WTC11 (cell line): ENCODE results near the gene SOD2. TPM values are rescaled to one million over a fixed set of nuclear protein-coding genes. Genes with fewer than 3 reads are reported as not detected.

Experiments
- ATAC-seq: fragments of 200-7000 bp; cut with Tn5 transposase; 2 replicates; pipeline ENCODE4 v1.10.0; 2021; ENCODE audit warnings: mild to moderate bottlenecking, moderate library complexity
- CTCF ChIA-PET: fragments of 300-600 bp; sonication (Branson Sonifier 250); formaldehyde crosslinking; loops from one replicate; lab custom pipeline; 2021; ENCODE audit warnings: antibody characterized with exemption; lab: Charles Lee
- POLR2A ChIA-PET: fragments of 350-600 bp; sonication (Branson Sonifier 250); formaldehyde crosslinking; loops from one replicate; lab custom pipeline; 2021; ENCODE audit warnings: antibody characterized with exemption; lab: Charles Lee
- DNase-seq: peaks from one replicate; pipeline ENCODE4 v3.0.0; 2021; ENCODE audit warnings: low spot score
- H3K27ac Mint-ChIP-seq: 2 replicates; pipeline ENCODE4 v1.8.0; 2021; ENCODE audit warnings: mixed read lengths
- H3K27me3 Mint-ChIP-seq: 2 replicates; pipeline ENCODE4 v1.8.0; 2021; ENCODE audit warnings: low read depth, mild to moderate bottlenecking, moderate library complexity, mixed read lengths
- H3K36me3 Mint-ChIP-seq: 2 replicates; pipeline ENCODE4 v1.8.0; 2021; ENCODE audit warnings: mixed read lengths
- H3K4me1 Mint-ChIP-seq: 2 replicates; pipeline ENCODE4 v1.8.0; 2022; ENCODE audit warnings: mixed read lengths
- H3K4me3 Mint-ChIP-seq: 2 replicates; pipeline ENCODE4 v1.8.0; 2021; ENCODE audit warnings: mild to moderate bottlenecking, moderate library complexity, mixed read lengths
- H3K9me3 Mint-ChIP-seq: 2 replicates; pipeline ENCODE4 v1.8.0; 2021; ENCODE audit warnings: mixed read lengths
- CBFB ChIP-seq: sonication (generic); formaldehyde crosslinking; IDR thresholded peaks from 2 replicates; pipeline ENCODE4 v1.8.1; 2022; ENCODE audit warnings: mild to moderate bottlenecking, low read depth, missing genetic modification reagents
- ELF4 ChIP-seq: sonication (generic); formaldehyde crosslinking; IDR thresholded peaks from 2 replicates; pipeline ENCODE4 v1.8.1; 2022; ENCODE audit warnings: low read depth, mild to moderate bottlenecking, moderate library complexity, missing genetic modification reagents
- EMX1 ChIP-seq: fragments of 250-450 bp; sonication (Bioruptor Pico); IDR thresholded peaks from 2 replicates; pipeline ENCODE4 v1.8.0; 2021; ENCODE audit warnings: mild to moderate bottlenecking
- ESRRA ChIP-seq: sonication (generic); formaldehyde crosslinking; IDR thresholded peaks from 2 replicates; pipeline ENCODE4 v1.8.1; 2022; ENCODE audit warnings: mild to moderate bottlenecking, missing genetic modification reagents, borderline replicate concordance
- FOXP1 ChIP-seq: sonication (generic); formaldehyde crosslinking; IDR thresholded peaks from 2 replicates; pipeline ENCODE4 v1.8.0; 2022; ENCODE audit warnings: missing genetic modification reagents, mild to moderate bottlenecking, moderate library complexity, borderline replicate concordance
- GTF2I ChIP-seq: fragments of 250-450 bp; sonication (Bioruptor Pico); conservative IDR thresholded peaks from 2 replicates; pipeline ENCODE4 v1.4.0; 2021; ENCODE audit warnings: mild to moderate bottlenecking
- NR2C2 ChIP-seq: sonication (generic); formaldehyde crosslinking; IDR thresholded peaks from 2 replicates; pipeline ENCODE4 v1.8.0; 2022; ENCODE audit warnings: mild to moderate bottlenecking, missing genetic modification reagents
- PRRX2 ChIP-seq: fragments of 250-450 bp; sonication (Bioruptor Pico); IDR thresholded peaks from 2 replicates; pipeline ENCODE4 v1.8.0; 2021; ENCODE audit warnings: mild to moderate bottlenecking
- SOX15 ChIP-seq: fragments of 250-450 bp; sonication (Bioruptor Pico); IDR thresholded peaks from 2 replicates; pipeline ENCODE4 v1.9.0; 2021; ENCODE audit warnings: mild to moderate bottlenecking
- TCF7 ChIP-seq: sonication (generic); formaldehyde crosslinking; IDR thresholded peaks from 2 replicates; pipeline ENCODE4 v1.8.0; 2022; ENCODE audit warnings: mild to moderate bottlenecking, low read depth, missing genetic modification reagents, moderate library complexity
- TP53 ChIP-seq: sonication (generic); formaldehyde crosslinking; IDR thresholded peaks from 2 replicates; pipeline ENCODE4 v1.8.1; 2023; ENCODE audit warnings: mild to moderate bottlenecking, missing genetic modification reagents
- USF2 ChIP-seq: sonication (generic); formaldehyde crosslinking; IDR thresholded peaks from 2 replicates; pipeline ENCODE4 v1.8.1; 2023; ENCODE audit warnings: mild to moderate bottlenecking, missing genetic modification reagents, moderate library complexity
- ZNF416 ChIP-seq: fragments of 250-450 bp; sonication (Bioruptor Pico); IDR thresholded peaks from 2 replicates; pipeline ENCODE4 v1.9.0; 2021; ENCODE audit warnings: mild to moderate bottlenecking, inconsistent platforms
- ZNF425 ChIP-seq: fragments of 250-450 bp; sonication (Bioruptor Pico); conservative IDR thresholded peaks from 2 replicates; pipeline ENCODE4 v1.9.0; 2021; ENCODE audit warnings: mild to moderate bottlenecking
- total RNA-seq: library from RNA; stranded (reverse); gene quantifications from 3 replicates; pipeline ENCODE4 v1.2.3, GENCODE V29; 2021
- TF ChIP-seq, protein P1 (sequence below): fragments of 250-450 bp; sonication (Bioruptor Pico); IDR thresholded peaks from 2 replicates; pipeline ENCODE4 v1.9.0; 2021; ENCODE audit warnings: mild to moderate bottlenecking
- TF ChIP-seq, protein P2 (sequence below): sonication (generic); formaldehyde crosslinking; IDR thresholded peaks from 2 replicates; pipeline ENCODE4 v1.8.1; 2023; ENCODE audit warnings: mild to moderate bottlenecking, missing genetic modification reagents
- TF ChIP-seq, protein P3 (sequence below): sonication (generic); formaldehyde crosslinking; IDR thresholded peaks from 2 replicates; pipeline ENCODE4 v1.8.0; 2023; ENCODE audit warnings: mild to moderate bottlenecking, missing genetic modification reagents
- TF ChIP-seq, protein P4 (sequence below): sonication (generic); formaldehyde crosslinking; IDR thresholded peaks from 2 replicates; pipeline ENCODE4 v1.8.1; 2023; ENCODE audit warnings: mild to moderate bottlenecking, missing genetic modification reagents, moderate library complexity
- TF ChIP-seq, protein P5 (sequence below): fragments of 250-450 bp; sonication (Bioruptor Pico); IDR thresholded peaks from 2 replicates; pipeline ENCODE4 v1.9.0; 2021; ENCODE audit warnings: mild to moderate bottlenecking, borderline replicate concordance

SOD2 gene
- total RNA-seq, 1 experiment from 2014 or later: 82.6 TPM

- TF ChIP-seq, protein P1, sequence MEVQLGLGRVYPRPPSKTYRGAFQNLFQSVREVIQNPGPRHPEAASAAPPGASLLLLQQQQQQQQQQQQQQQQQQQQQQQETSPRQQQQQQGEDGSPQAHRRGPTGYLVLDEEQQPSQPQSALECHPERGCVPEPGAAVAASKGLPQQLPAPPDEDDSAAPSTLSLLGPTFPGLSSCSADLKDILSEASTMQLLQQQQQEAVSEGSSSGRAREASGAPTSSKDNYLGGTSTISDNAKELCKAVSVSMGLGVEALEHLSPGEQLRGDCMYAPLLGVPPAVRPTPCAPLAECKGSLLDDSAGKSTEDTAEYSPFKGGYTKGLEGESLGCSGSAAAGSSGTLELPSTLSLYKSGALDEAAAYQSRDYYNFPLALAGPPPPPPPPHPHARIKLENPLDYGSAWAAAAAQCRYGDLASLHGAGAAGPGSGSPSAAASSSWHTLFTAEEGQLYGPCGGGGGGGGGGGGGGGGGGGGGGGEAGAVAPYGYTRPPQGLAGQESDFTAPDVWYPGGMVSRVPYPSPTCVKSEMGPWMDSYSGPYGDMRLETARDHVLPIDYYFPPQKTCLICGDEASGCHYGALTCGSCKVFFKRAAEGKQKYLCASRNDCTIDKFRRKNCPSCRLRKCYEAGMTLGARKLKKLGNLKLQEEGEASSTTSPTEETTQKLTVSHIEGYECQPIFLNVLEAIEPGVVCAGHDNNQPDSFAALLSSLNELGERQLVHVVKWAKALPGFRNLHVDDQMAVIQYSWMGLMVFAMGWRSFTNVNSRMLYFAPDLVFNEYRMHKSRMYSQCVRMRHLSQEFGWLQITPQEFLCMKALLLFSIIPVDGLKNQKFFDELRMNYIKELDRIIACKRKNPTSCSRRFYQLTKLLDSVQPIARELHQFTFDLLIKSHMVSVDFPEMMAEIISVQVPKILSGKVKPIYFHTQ (CRISPR knock-in tag): no peak
- TF ChIP-seq, protein P2, sequence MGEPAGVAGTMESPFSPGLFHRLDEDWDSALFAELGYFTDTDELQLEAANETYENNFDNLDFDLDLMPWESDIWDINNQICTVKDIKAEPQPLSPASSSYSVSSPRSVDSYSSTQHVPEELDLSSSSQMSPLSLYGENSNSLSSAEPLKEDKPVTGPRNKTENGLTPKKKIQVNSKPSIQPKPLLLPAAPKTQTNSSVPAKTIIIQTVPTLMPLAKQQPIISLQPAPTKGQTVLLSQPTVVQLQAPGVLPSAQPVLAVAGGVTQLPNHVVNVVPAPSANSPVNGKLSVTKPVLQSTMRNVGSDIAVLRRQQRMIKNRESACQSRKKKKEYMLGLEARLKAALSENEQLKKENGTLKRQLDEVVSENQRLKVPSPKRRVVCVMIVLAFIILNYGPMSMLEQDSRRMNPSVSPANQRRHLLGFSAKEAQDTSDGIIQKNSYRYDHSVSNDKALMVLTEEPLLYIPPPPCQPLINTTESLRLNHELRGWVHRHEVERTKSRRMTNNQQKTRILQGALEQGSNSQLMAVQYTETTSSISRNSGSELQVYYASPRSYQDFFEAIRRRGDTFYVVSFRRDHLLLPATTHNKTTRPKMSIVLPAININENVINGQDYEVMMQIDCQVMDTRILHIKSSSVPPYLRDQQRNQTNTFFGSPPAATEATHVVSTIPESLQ: no peak
- TF ChIP-seq GTF2I (CRISPR knock-in tag) (no peak), NR2C2 (CRISPR knock-in tag) (no peak), ELF4 (CRISPR knock-in tag) (no peak)
These were observed 22.6 kb upstream of the SOD2 start (continued) for GRCh38 chr6:159715605-159716004.

- no peaks in the 10 kb centered on the region for H3K9me3 Mint-ChIP-seq
- no peak overlapping the region for H3K4me3 Mint-ChIP-seq
- ATAC-seq: no peak
- no peaks in the 10 kb centered on the region for H3K36me3 Mint-ChIP-seq
- no peaks in the 10 kb centered on the region for H3K27me3 Mint-ChIP-seq
- ChIA-PET POLR2A (no interaction called here), CTCF (no interaction called here)
- 0 out of 2 replicates have a peak, but pooled peaks cover under 1% of the 10 kb centered on the region for H3K4me1 Mint-ChIP-seq
- H3K27ac Mint-ChIP-seq: no peak overlapping the region
- no peak for TF ChIP-seq TP53
- TF ChIP-seq CBFB (CRISPR knock-in tag): no peak
- no peak for TF ChIP-seq ZNF416
- no peak for TF ChIP-seq FOXP1 (CRISPR knock-in tag)
- TF ChIP-seq PRRX2: no peak
- TF ChIP-seq EMX1 (CRISPR knock-in tag): no peak
- no peak for TF ChIP-seq ESRRA (CRISPR knock-in tag)
- no peak for TF ChIP-seq SOX15 (CRISPR knock-in tag)
- TF ChIP-seq, protein P3, sequence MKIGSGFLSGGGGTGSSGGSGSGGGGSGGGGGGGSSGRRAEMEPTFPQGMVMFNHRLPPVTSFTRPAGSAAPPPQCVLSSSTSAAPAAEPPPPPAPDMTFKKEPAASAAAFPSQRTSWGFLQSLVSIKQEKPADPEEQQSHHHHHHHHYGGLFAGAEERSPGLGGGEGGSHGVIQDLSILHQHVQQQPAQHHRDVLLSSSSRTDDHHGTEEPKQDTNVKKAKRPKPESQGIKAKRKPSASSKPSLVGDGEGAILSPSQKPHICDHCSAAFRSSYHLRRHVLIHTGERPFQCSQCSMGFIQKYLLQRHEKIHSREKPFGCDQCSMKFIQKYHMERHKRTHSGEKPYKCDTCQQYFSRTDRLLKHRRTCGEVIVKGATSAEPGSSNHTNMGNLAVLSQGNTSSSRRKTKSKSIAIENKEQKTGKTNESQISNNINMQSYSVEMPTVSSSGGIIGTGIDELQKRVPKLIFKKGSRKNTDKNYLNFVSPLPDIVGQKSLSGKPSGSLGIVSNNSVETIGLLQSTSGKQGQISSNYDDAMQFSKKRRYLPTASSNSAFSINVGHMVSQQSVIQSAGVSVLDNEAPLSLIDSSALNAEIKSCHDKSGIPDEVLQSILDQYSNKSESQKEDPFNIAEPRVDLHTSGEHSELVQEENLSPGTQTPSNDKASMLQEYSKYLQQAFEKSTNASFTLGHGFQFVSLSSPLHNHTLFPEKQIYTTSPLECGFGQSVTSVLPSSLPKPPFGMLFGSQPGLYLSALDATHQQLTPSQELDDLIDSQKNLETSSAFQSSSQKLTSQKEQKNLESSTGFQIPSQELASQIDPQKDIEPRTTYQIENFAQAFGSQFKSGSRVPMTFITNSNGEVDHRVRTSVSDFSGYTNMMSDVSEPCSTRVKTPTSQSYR (CRISPR knock-in tag): no peak
- no peak for TF ChIP-seq TCF7 (CRISPR knock-in tag)
- no peak for TF ChIP-seq ZNF425
- TF ChIP-seq, protein P4, sequence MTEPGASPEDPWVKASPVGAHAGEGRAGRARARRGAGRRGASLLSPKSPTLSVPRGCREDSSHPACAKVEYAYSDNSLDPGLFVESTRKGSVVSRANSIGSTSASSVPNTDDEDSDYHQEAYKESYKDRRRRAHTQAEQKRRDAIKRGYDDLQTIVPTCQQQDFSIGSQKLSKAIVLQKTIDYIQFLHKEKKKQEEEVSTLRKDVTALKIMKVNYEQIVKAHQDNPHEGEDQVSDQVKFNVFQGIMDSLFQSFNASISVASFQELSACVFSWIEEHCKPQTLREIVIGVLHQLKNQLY (CRISPR knock-in tag): no peak
- TF ChIP-seq, protein P5, sequence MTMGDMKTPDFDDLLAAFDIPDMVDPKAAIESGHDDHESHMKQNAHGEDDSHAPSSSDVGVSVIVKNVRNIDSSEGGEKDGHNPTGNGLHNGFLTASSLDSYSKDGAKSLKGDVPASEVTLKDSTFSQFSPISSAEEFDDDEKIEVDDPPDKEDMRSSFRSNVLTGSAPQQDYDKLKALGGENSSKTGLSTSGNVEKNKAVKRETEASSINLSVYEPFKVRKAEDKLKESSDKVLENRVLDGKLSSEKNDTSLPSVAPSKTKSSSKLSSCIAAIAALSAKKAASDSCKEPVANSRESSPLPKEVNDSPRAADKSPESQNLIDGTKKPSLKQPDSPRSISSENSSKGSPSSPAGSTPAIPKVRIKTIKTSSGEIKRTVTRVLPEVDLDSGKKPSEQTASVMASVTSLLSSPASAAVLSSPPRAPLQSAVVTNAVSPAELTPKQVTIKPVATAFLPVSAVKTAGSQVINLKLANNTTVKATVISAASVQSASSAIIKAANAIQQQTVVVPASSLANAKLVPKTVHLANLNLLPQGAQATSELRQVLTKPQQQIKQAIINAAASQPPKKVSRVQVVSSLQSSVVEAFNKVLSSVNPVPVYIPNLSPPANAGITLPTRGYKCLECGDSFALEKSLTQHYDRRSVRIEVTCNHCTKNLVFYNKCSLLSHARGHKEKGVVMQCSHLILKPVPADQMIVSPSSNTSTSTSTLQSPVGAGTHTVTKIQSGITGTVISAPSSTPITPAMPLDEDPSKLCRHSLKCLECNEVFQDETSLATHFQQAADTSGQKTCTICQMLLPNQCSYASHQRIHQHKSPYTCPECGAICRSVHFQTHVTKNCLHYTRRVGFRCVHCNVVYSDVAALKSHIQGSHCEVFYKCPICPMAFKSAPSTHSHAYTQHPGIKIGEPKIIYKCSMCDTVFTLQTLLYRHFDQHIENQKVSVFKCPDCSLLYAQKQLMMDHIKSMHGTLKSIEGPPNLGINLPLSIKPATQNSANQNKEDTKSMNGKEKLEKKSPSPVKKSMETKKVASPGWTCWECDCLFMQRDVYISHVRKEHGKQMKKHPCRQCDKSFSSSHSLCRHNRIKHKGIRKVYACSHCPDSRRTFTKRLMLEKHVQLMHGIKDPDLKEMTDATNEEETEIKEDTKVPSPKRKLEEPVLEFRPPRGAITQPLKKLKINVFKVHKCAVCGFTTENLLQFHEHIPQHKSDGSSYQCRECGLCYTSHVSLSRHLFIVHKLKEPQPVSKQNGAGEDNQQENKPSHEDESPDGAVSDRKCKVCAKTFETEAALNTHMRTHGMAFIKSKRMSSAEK (CRISPR knock-in tag): no peak
- no peak for TF ChIP-seq USF2 (CRISPR knock-in tag)
- DNase-seq: no peak
These were observed 22.1 kb upstream of the SOD2 start for GRCh38 chr6:159715166-159715565.
